ENCODE results near the gene CAP2. TPM values are rescaled to one million over a fixed set of nuclear protein-coding genes. Genes with fewer than 3 reads are reported as not detected.

CAP2 gene
- total RNA-seq, 4 donors from 2014 or later, result 3.2 to 16.2 (median 10.6) TPM

DNA sequence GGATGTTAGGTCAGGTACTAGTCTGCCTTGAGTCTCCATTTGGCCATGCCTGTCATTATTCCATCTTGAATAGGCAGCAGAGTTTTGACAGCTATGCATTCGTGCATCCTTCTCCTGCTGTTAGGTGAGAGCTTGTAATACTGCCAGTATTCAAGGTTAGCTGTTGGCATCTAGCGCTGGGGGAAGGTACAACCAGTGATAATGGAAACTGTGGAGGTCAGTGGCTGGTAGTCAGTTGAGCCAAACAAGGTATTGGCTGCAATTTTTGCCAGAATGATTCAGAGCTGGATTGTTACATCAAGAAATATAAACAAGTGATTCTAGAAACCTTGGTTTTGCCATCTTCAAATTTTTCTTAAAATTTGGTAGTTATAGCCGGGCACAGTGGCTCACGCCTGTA, 213.2 kb downstream of the CAP2 start:
- Histone ChIP-seq H3K4me1 (peaks cover 5 to 6% of the 10 kb centered on the region in 2 donors), H3K27me3 (no peaks in the 10 kb centered on the region), H3K27ac (no peak overlapping the region), H3K9me3 (no peaks in the 10 kb centered on the region), H3K36me3 (peaks cover 3 to 5% of the 10 kb centered on the region in 2 donors), H3K4me3 (replicated peaks in 1 of 3) (no peak overlapping the region)
- 90 to 95% methylated on average over 4 of the region's 4 CpGs for WGBS, 2 donors
- intact Hi-C loops (cut with DNase I), result loop anchor here (10.0 kb wide), 1 partner anchor 98 kb away; the partner anchor contains the start of gene NUP153
- TF ChIP-seq POLR2A (IDR thresholded peaks at IDR 0.05), result no peak
- TF ChIP-seq, protein P1, sequence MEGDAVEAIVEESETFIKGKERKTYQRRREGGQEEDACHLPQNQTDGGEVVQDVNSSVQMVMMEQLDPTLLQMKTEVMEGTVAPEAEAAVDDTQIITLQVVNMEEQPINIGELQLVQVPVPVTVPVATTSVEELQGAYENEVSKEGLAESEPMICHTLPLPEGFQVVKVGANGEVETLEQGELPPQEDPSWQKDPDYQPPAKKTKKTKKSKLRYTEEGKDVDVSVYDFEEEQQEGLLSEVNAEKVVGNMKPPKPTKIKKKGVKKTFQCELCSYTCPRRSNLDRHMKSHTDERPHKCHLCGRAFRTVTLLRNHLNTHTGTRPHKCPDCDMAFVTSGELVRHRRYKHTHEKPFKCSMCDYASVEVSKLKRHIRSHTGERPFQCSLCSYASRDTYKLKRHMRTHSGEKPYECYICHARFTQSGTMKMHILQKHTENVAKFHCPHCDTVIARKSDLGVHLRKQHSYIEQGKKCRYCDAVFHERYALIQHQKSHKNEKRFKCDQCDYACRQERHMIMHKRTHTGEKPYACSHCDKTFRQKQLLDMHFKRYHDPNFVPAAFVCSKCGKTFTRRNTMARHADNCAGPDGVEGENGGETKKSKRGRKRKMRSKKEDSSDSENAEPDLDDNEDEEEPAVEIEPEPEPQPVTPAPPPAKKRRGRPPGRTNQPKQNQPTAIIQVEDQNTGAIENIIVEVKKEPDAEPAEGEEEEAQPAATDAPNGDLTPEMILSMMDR (IDR thresholded peaks at IDR 0.05), result no peak
- DNase-seq, result no peak

Small RNAs within 50 kb of the gene (small RNA-seq; reads per million reads assigned to genes)
- gene SUMO2P13, result not detected

Other genes with a start within 250 kb of the CAP2 start
- gene RBM24, start 112.2 kb upstream of the CAP2 start, total RNA-seq, result 1 to 10 TPM in 2 of 4 donors, under 1 TPM in 2; 0.45 to 5.3 (median 1.6) TPM
- 10 to 100 TPM; 45.1 to 57.1 (median 52.3) TPM for gene FAM8A1, start 206.7 kb downstream of the CAP2 start, total RNA-seq

Measured in thyroid gland (tissue), 4 donors.